ENCODE data around the gene TMEM53.

Gene TMEM53

GRCh38 chr1:44645476-44646244 lies 28.6 kb downstream of the TMEM53 start:
- no peak for DNase-seq

GRCh38 chr1:44644806-44645205 lies 29.5 kb downstream of the TMEM53 start:
- DNase-seq: no peak

- DNase-seq: no peak
Observed at GRCh38 chr1:44643721-44644334, 30.5 kb downstream of the TMEM53 start.

GRCh38 chr1:44642925-44643324 lies 31.4 kb downstream of the TMEM53 start:
- DNase-seq: no peak

- no peak for DNase-seq
Observed at GRCh38 chr1:44642255-44642654, 32.0 kb downstream of the TMEM53 start.

- DNase-seq: no peak
Observed at GRCh38 chr1:44641126-44642102, 32.9 kb downstream of the TMEM53 start.

- DNase-seq: no peak
Observed at GRCh38 chr1:44640200-44640853, 34.0 kb downstream of the TMEM53 start.

GRCh38 chr1:44637702-44638411 lies 36.4 kb downstream of the TMEM53 start:
- DNase-seq: no peak

- DNase-seq: no peak
Observed at GRCh38 chr1:44636688-44637598, 37.3 kb downstream of the TMEM53 start.

GRCh38 chr1:44636083-44636687 lies 38.1 kb downstream of the TMEM53 start:
- DNase-seq: no peak

GRCh38 chr1:44635439-44635838 lies 38.8 kb downstream of the TMEM53 start:
- DNase-seq: no peak

GRCh38 chr1:44634606-44635189 lies 39.6 kb downstream of the TMEM53 start:
- DNase-seq: no peak

- DNase-seq: no peak
Observed at GRCh38 chr1:44632598-44632997, 41.7 kb downstream of the TMEM53 start.

- DNase-seq: no peak
Observed at GRCh38 chr1:44631647-44632539, 42.4 kb downstream of the TMEM53 start.

GRCh38 chr1:44631333-44631646 lies 43.0 kb downstream of the TMEM53 start:
- no peak for DNase-seq

GRCh38 chr1:44630116-44630515 lies 44.2 kb downstream of the TMEM53 start:
- no peak for DNase-seq

GRCh38 chr1:44628962-44629756 lies 45.1 kb downstream of the TMEM53 start:
- no peak for DNase-seq

- DNase-seq: no peak
Observed at GRCh38 chr1:44625348-44625747, 48.9 kb downstream of the TMEM53 start.
